Sigmoid colon (tissue), 7 donors: Measurements from ENCODE around the gene SEZ6L2. TPM values are rescaled to one million over a fixed set of nuclear protein-coding genes. Genes with fewer than 3 reads are reported as not detected.

Experiments used
- DNase-seq: peaks from one replicate; pipeline ENCODE4 v3.0.0-alpha.2; 2019
- H3K27ac ChIP-seq, 4 donors: fragments of 200-600 bp; sonication (generic); one replicate each; pipeline ENCODE4 v1.5.1; 2016 to 2019; ENCODE audit warnings: mild to moderate bottlenecking in 1 of 4
- H3K27me3 ChIP-seq, 3 donors: fragments of 200-600 bp; sonication (generic); one replicate each; pipeline ENCODE4 v1.5.1; 2019; ENCODE audit warnings: mild to moderate bottlenecking in 1 of 3
- H3K36me3 ChIP-seq, 4 donors: fragments of 200-600 bp; sonication (generic); one replicate each; pipeline ENCODE4 v1.5.1; 2016 to 2019
- H3K4me1 ChIP-seq, 4 donors: fragments of 200-600 bp; sonication (generic); one replicate each; pipeline ENCODE4 v1.5.1; 2017 to 2019
- H3K4me3 ChIP-seq, 4 donors: fragments of 200-600 bp; sonication (generic); one replicate each; pipeline ENCODE4 v1.5.1; 2017 to 2019; ENCODE audit warnings: mild to moderate bottlenecking in 2 of 4, moderate library complexity in 1 of 4
- H3K9me3 ChIP-seq, 4 donors: fragments of 200-600 bp in 3 of 4; sonication (generic) in 3 of 4; one replicate each; pipeline versions ENCODE4 v1.5.1 to v1.6.1; 2013 to 2019
- EP300 ChIP-seq, 4 donors: sonication (generic); formaldehyde crosslinking; IDR thresholded peaks; one replicate each; pipeline ENCODE4 v1.6.1; 2017; ENCODE audit warnings: antibody characterized with exemption in 4 of 4
- POLR2A ChIP-seq, 2 donors: fragments of 450-650 bp; IDR thresholded peaks; one replicate each; pipeline ENCODE4 v1.6.1; 2016; ENCODE audit warnings: antibody characterized with exemption in 2 of 2, mild to moderate bottlenecking in 2 of 2, moderate library complexity in 2 of 2
- POLR2AphosphoS5 ChIP-seq, 4 donors: sonication (generic); formaldehyde crosslinking; IDR thresholded peaks; one replicate each; pipeline ENCODE4 v1.6.1; 2017; ENCODE audit warnings: antibody characterized with exemption in 4 of 4
- WGBS, 2 donors: extraction: QIAGEN DNeasy Blood & Tissue Kit; methylation state at CpG; one replicate each; pipeline ENCODE4 v1.1.7; 2013; 5-methylcytosine and 5-hydroxymethylcytosine counted together
- intact Hi-C: fragments of 100-400 bp; cut with DNase I; formaldehyde crosslinking; loops from one replicate; pipeline ENCODE4 v1.15.1; 2023
- polyA plus RNA-seq, 3 donors: library from polyadenylated mRNA; stranded (reverse); fragments of 200-250 nt; gene quantifications; one replicate each; pipeline ENCODE4 v1.2.3, GENCODE V29; 2013
- total RNA-seq, 4 donors: library from RNA; depleted of rRNA; stranded (reverse); fragments of >200 nt; gene quantifications; one replicate each; pipeline ENCODE4 v1.1.0, GENCODE V29; 2016
- TF ChIP-seq, protein P1 (sequence below), 4 experiments: fragments of 450-650 bp in 3 of 4; fragments of 200-600 bp in 1 of 4; IDR thresholded peaks; one replicate each; pipeline ENCODE4 v1.5.1; 2016 to 2019; ENCODE audit warnings: antibody characterized with exemption in 4 of 4, mild to moderate bottlenecking in 3 of 4, moderate library complexity in 2 of 4
- donor health status: healthy with polysubstance abuse.
- donor health status: Bipolar disorder and iron deficiency.
- donor health status: healthy.

SEZ6L2 gene
- total and polyA plus RNA-seq, 7 donors, result 0.60 to 9.1 (median 1.6) TPM

DNA sequence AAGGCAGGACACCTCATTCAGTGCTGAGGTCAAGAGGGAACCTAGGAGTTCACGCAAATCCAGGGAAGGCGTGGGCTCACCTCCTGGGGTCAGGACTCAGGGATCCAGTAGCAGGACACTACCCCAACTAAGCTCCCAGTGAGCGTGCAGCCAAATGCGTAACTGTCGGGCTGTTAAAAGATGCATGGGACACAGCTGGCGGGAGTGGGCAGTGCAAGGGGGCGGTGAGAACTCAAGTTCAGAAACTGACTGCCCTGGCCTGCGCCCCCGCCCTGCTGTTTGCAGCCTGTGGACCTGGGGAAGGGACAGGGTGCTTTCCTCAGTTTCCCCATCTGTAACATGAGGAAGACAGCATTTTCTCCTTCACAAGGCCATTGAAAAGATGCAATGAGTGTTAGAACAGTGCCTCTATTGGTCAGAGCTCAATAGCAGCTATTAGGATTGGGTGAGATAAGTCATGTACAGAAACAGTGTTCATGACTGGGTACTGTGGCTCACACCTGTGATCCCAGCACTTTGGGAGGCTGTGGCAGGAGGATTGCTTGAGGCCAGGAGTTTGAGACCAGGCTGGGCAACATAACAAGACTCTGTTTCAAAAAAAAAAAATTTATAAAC is 56.5 kb downstream of the SEZ6L2 start:
- intact Hi-C loops, result loop anchor here (10.0 kb wide), 1 partner anchor 58 kb away; no protein-coding TSS in a partner anchor

DNA sequence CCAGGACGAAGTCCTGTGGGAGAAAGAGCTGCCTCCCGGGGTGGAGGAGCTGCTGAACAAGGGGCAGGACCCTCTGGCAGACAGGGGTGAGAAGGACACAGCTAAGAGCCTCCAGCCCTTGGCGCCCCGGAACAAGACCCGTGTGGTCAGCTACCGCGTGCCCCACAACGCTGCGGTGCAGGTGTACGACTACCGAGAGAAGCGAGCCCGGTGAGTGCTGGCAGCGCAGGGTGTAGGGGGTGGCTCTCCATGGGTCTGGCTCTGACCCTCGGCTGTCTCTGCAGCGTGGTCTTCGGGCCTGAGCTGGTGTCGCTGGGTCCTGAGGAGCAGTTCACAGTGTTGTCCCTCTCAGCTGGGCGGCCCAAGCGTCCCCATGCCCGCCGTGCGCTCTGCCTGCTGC is 57.7 kb downstream of the SEZ6L2 start:
- Histone ChIP-seq H3K36me3 (peaks cover 25 to 98% (median 57%) of the 10 kb centered on the region in 4 donors), H3K4me1 (no peaks in the 10 kb centered on the region), H3K27ac (no peak overlapping the region), H3K4me3 (no peak overlapping the region), H3K9me3 (no peaks in the 10 kb centered on the region), H3K27me3 (no peaks in the 10 kb centered on the region)
- no peak for DNase-seq
- WGBS, 2 donors, result 94 to 95% methylated on average over 23 of the region's 23 CpGs
- intact Hi-C loops, result loop anchor here (10.0 kb wide), 1 partner anchor 57 kb away; no protein-coding TSS in a partner anchor
- TF ChIP-seq EP300 (IDR thresholded peaks at IDR 0.05) (no peak), POLR2A (IDR thresholded peaks at IDR 0.05) (no peak), POLR2AphosphoS5 (IDR thresholded peaks at IDR 0.05) (no peak)
- TF ChIP-seq, protein P1, sequence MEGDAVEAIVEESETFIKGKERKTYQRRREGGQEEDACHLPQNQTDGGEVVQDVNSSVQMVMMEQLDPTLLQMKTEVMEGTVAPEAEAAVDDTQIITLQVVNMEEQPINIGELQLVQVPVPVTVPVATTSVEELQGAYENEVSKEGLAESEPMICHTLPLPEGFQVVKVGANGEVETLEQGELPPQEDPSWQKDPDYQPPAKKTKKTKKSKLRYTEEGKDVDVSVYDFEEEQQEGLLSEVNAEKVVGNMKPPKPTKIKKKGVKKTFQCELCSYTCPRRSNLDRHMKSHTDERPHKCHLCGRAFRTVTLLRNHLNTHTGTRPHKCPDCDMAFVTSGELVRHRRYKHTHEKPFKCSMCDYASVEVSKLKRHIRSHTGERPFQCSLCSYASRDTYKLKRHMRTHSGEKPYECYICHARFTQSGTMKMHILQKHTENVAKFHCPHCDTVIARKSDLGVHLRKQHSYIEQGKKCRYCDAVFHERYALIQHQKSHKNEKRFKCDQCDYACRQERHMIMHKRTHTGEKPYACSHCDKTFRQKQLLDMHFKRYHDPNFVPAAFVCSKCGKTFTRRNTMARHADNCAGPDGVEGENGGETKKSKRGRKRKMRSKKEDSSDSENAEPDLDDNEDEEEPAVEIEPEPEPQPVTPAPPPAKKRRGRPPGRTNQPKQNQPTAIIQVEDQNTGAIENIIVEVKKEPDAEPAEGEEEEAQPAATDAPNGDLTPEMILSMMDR (IDR thresholded peaks at IDR 0.05), result no peak

More for the DNA sequence above, 56.5 kb downstream of the SEZ6L2 start:
- no peak for DNase-seq
- no peaks in the 10 kb centered on the region for H3K27me3 ChIP-seq
- TF ChIP-seq, protein P1 (IDR thresholded peaks at IDR 0.05), result no peak
- no peak for TF ChIP-seq POLR2AphosphoS5 (IDR thresholded peaks at IDR 0.05)
- TF ChIP-seq POLR2A (IDR thresholded peaks at IDR 0.05), result no peak
- no peak overlapping the region for H3K27ac ChIP-seq
- peaks cover 25 to 98% (median 59%) of the 10 kb centered on the region in 4 donors for H3K36me3 ChIP-seq
- WGBS, 2 donors, result 96 to 97% methylated on average over 9 of the region's 9 CpGs
- no peak overlapping the region for H3K4me3 ChIP-seq
- H3K4me1 ChIP-seq, result no peaks in the 10 kb centered on the region
- no peaks in the 10 kb centered on the region for H3K9me3 ChIP-seq

DNA sequence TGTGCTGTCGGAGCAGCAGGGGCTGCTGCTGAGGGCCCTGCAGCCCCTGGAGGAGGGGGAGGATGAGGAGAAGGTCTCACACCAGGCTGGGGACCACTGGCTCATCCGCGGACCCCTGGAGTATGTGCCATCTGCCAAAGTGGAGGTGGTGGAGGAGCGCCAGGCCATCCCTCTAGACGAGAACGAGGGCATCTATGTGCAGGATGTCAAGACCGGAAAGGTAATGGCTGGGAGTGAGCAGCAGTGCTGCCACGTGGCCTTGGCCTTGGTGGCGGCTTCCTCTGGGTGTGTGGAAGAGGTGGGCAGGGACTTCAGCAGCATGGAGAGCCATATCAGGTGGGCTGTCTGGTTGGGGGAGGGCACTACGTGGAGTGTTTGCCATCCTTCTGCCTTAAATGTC is 59.1 kb downstream of the SEZ6L2 start:
- Histone ChIP-seq H3K36me3 (peaks cover 29 to 98% (median 53%) of the 10 kb centered on the region in 4 donors), H3K4me1 (no peaks in the 10 kb centered on the region), H3K9me3 (no peaks in the 10 kb centered on the region), H3K27ac (no peak overlapping the region), H3K4me3 (no peak overlapping the region), H3K27me3 (no peaks in the 10 kb centered on the region)
- 85 to 91% methylated on average over 10 of the region's 10 CpGs for WGBS, 2 donors
- intact Hi-C loops, result loop anchor here (10.0 kb wide), 1 partner anchor 55 kb away; no protein-coding TSS in a partner anchor
- TF ChIP-seq, protein P1 (IDR thresholded peaks at IDR 0.05), result no peak
- TF ChIP-seq EP300 (IDR thresholded peaks at IDR 0.05) (no peak), POLR2A (IDR thresholded peaks at IDR 0.05) (no peak), POLR2AphosphoS5 (IDR thresholded peaks at IDR 0.05) (no peak)
- no peak for DNase-seq

DNA sequence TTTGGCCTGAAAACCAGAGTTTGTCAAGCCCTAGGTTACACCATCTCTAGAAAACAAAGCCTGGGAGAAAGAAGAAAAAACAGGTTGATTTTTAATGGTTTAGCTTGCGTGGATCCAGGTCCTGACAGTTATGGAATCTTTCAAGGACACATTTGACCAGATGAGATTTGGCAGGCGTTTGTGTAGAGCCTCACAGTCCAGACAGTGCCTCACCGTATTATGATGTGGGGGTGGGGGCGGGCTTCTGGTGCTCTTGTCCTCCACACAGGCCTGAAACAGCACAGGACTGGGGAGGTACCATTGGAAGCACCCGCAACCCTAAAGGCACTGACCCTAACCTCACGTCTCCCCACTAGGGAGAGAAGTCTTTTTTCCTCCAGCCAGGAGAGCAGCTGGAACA is 59.5 kb downstream of the SEZ6L2 start:
- Histone ChIP-seq H3K4me1 (no peaks in the 10 kb centered on the region), H3K4me3 (no peak overlapping the region), H3K27me3 (no peaks in the 10 kb centered on the region), H3K9me3 (no peaks in the 10 kb centered on the region), H3K27ac (no peak overlapping the region), H3K36me3 (peaks cover 29 to 98% (median 57%) of the 10 kb centered on the region in 4 donors)
- DNase-seq, result no peak
- TF ChIP-seq POLR2A (IDR thresholded peaks at IDR 0.05), result no peak
- TF ChIP-seq EP300 (IDR thresholded peaks at IDR 0.05), result no peak
- TF ChIP-seq POLR2AphosphoS5 (IDR thresholded peaks at IDR 0.05), result no peak
- TF ChIP-seq, protein P1 (IDR thresholded peaks at IDR 0.05), result no peak
- intact Hi-C loops, result loop anchor here (10.0 kb wide), 1 partner anchor 55 kb away; no protein-coding TSS in a partner anchor
- WGBS, 2 donors, result 87 to 95% methylated on average over 6 of the region's 6 CpGs
